HFFc6 (cell line): ENCODE measurements around the gene SDS. TPM values are rescaled to one million over a fixed set of nuclear protein-coding genes. Genes with fewer than 3 reads are reported as not detected.

Source experiments
- DNase-seq: peaks from one replicate; pipeline ENCODE4 v3.0.0-alpha.2; 2018
- H3K27ac Mint-ChIP-seq: 2 replicates; pipeline ENCODE4 v1.8.0; 2020; ENCODE audit warnings: mild to moderate bottlenecking, mixed read lengths
- H3K27me3 Mint-ChIP-seq: 2 replicates; pipeline ENCODE4 v1.8.0; 2021; ENCODE audit warnings: mild to moderate bottlenecking, moderate library complexity, mixed read lengths; ENCODE audit not compliant: insufficient read depth
- H3K36me3 Mint-ChIP-seq: 2 replicates; pipeline ENCODE4 v1.8.0; 2021; ENCODE audit warnings: low read depth, mixed read lengths
- H3K4me1 Mint-ChIP-seq: 2 replicates; pipeline ENCODE4 v1.8.0; 2020; ENCODE audit warnings: low read depth, mixed read lengths
- H3K4me3 Mint-ChIP-seq: 2 replicates; pipeline ENCODE4 v1.8.0; 2020; ENCODE audit warnings: mild to moderate bottlenecking, moderate library complexity, mixed read lengths
- H3K9me3 Mint-ChIP-seq: 2 replicates; pipeline ENCODE4 v1.8.0; 2020; ENCODE audit warnings: mild to moderate bottlenecking, mixed read lengths
- total RNA-seq, 6 experiments: library from RNA; stranded (reverse); fragmentation: NEBNext Ultra II Directional; extraction: Animal tissue kit (Norgen Biotek cat#: 25700); gene quantifications; 2 replicates in 1 of 6; 3 replicates in 5 of 6; pipeline ENCODE4 v1.2.3, GENCODE V29; 2021
- TF ChIP-seq, protein P1 (sequence below): fragments of 200-600 bp; sonication (generic); IDR thresholded peaks from 2 replicates; pipeline ENCODE4 v1.5.0; 2021; ENCODE audit warnings: antibody characterized with exemption, mild to moderate bottlenecking

SDS gene
- total RNA-seq, 6 experiments from 2014 or later, result not detected

DNA sequence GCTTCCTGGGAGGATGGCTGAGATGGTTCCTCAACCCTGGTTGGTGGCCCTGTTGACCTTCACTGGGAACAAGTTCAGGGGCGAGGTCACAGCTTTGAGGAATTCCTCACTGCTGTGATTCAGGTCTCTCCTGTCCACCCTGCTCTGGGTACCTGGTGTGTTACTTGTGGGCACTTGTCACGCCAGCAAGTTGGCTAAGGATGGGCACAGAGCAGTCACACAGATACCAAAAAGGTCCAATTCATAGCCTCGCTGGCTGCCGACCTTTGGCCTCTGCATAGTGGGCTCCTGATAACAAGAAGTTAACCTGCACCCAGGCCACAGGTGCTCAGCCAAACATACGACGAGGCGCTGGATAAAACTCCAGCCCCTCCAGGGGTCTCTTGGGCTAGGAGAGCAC lies 11.2 kb downstream of the SDS start:
- TF ChIP-seq, protein P1, sequence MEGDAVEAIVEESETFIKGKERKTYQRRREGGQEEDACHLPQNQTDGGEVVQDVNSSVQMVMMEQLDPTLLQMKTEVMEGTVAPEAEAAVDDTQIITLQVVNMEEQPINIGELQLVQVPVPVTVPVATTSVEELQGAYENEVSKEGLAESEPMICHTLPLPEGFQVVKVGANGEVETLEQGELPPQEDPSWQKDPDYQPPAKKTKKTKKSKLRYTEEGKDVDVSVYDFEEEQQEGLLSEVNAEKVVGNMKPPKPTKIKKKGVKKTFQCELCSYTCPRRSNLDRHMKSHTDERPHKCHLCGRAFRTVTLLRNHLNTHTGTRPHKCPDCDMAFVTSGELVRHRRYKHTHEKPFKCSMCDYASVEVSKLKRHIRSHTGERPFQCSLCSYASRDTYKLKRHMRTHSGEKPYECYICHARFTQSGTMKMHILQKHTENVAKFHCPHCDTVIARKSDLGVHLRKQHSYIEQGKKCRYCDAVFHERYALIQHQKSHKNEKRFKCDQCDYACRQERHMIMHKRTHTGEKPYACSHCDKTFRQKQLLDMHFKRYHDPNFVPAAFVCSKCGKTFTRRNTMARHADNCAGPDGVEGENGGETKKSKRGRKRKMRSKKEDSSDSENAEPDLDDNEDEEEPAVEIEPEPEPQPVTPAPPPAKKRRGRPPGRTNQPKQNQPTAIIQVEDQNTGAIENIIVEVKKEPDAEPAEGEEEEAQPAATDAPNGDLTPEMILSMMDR, result no peak
- Mint-ChIP-seq H3K9me3 (no peaks in the 10 kb centered on the region), H3K4me1 (no peaks in the 10 kb centered on the region), H3K4me3 (no peak overlapping the region), H3K36me3 (no peaks in the 10 kb centered on the region; the same call in 1 of the 2 replicates), H3K27ac (no peak overlapping the region), H3K27me3 (peaks cover 8% of the 10 kb centered on the region)
- no peak for DNase-seq

DNA sequence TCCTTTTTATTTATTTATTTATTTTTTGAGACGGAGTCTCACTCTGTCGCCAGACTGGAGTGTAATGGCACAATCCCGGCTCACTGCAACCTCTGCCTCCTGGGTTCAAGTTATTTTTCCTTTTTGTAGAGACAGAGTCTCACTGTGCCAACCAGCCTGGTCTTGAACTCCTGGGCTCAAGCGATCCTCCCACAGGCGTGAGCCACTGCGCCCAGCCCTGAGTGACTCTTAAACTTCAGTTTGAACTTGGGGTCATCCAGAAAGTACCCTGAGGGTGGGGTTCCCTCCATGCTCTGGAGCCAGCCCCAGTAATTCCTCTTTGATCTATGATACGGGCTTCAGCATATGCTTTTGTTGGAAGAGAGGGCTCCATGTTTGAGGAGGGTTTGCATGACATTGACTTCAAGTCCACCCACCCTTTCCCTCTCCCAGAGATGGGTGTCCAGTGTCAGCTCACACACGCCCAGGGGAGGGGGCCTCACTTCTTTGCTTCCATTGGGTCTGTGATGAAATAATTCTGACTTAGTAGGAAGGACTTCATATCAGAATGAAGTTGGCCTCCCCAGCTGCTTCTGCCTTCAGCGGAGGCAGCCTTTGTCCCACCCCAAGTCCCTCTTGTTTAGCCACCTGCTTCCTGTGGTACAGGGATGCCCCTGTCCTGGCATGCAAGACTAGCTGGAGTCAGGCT lies 11.9 kb downstream of the SDS start:
- H3K27me3 Mint-ChIP-seq, result peaks cover 4% of the 10 kb centered on the region
- H3K4me1 Mint-ChIP-seq, result no peaks in the 10 kb centered on the region
- no peak for DNase-seq
- H3K36me3 Mint-ChIP-seq, result no peaks in the 10 kb centered on the region; the same call in 1 of the 2 replicates
- no peak overlapping the region for H3K27ac Mint-ChIP-seq
- TF ChIP-seq, protein P1, result no peak
- H3K4me3 Mint-ChIP-seq, result no peak overlapping the region
- H3K9me3 Mint-ChIP-seq, result no peaks in the 10 kb centered on the region

DNA sequence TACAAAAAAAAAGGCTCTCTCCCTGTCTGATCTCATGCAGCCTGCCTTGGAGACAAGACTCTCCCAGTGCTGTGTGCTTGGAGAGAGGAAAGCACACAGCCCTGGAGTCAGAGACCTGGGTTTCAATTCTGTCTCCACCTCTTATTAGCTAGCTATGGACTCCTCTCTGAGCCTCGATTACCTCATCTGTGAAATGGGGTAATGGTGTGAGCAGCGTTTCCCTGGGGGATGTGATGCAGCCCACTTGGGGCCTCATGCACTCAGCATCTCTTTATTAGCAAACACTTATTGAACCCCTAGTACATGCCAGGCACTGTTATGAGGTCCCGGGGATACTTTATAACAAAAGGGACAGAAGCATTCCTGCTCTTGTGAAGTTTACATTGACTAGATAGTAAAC lies 12.5 kb downstream of the SDS start:
- Mint-ChIP-seq H3K27me3 (peaks cover 4% of the 10 kb centered on the region), H3K9me3 (no peaks in the 10 kb centered on the region), H3K36me3 (no peaks in the 10 kb centered on the region; the same call in 1 of the 2 replicates), H3K27ac (no peak overlapping the region), H3K4me3 (no peak overlapping the region), H3K4me1 (no peaks in the 10 kb centered on the region)
- TF ChIP-seq, protein P1, result no peak
- no peak for DNase-seq

DNA sequence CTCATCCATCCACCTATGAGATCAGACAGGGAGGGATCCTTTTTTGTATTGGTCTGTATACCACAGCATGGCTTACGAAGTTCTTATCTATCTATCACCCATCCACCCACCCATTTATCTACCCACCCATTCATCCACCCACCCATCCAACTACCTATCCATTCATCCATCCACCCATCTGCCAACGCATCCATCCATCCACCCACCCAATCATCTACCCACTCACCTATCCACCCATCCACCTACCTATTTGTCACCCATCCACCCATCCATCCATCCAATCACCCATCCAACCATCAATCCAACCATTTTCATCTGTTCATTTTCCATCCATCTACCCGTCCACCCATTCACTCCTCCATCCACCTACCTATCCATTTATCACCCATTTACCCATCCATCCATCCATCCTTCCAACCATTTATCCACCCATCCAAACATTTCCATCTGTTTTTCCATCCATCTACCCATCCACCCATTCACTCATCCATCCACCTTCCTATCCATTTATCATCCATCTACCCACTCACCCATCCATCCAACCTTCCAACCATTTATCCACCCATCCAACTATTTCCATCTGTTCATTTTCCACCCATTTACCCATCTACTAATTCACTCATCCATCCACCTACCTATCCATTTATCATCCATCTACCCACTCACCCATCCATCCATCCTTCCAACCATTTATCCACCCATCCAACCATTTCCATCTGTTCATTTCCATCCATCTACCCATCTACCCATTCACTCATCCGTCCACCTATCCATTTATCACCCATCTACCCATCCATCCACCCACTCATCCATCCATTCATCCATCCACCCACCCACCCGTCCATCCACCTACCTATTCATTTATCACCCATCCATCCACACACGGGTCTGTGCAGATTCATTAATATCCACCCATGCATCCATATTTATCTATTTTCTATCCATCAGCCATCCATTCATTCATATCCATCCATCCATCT lies 13.3 kb downstream of the SDS start:
- no peak for DNase-seq
- no peak overlapping the region for H3K27ac Mint-ChIP-seq
- peaks cover 1% of the 10 kb centered on the region for H3K36me3 Mint-ChIP-seq
- H3K4me1 Mint-ChIP-seq, result no peaks in the 10 kb centered on the region
- no peak overlapping the region for H3K4me3 Mint-ChIP-seq
- H3K27me3 Mint-ChIP-seq, result peaks cover 4% of the 10 kb centered on the region; the same call in 1 of the 2 replicates
- TF ChIP-seq, protein P1, result no peak
- no peaks in the 10 kb centered on the region for H3K9me3 Mint-ChIP-seq

DNA sequence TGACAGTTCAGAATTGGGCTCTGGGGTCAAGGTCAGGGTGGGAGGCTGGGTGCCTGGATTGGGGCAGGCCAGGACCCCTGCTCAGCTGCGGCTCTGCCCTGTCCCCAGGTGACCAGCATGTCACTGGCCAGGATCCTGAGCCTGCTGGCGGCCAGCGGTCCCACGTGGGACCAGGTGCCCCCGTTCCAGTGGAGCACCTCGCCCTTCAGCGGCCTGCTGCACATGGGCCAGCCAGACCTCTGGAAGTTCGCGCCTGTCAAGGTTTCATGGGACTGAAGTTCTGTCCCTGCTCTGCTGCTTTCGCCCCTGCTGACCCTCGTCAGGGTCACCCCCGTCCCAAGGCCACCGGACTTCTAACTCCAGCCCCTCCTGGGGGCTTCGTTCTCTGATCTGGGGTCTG lies 15.3 kb downstream of the SDS start:
- peaks cover 2% of the 10 kb centered on the region; the same call in 1 of the 2 replicates for H3K27me3 Mint-ChIP-seq
- TF ChIP-seq, protein P1, result no peak

More for the DNA sequence above, 15.3 kb downstream of the SDS start:
- no peaks in the 10 kb centered on the region for H3K9me3 Mint-ChIP-seq
- peaks cover 6% of the 10 kb centered on the region for H3K36me3 Mint-ChIP-seq
- H3K27ac Mint-ChIP-seq, result no peak overlapping the region
- H3K4me3 Mint-ChIP-seq, result no peak overlapping the region
- H3K4me1 Mint-ChIP-seq, result no peaks in the 10 kb centered on the region
- no peak for DNase-seq
